ENCODE measurements around the gene GET3.

The GET3 gene

DNA sequence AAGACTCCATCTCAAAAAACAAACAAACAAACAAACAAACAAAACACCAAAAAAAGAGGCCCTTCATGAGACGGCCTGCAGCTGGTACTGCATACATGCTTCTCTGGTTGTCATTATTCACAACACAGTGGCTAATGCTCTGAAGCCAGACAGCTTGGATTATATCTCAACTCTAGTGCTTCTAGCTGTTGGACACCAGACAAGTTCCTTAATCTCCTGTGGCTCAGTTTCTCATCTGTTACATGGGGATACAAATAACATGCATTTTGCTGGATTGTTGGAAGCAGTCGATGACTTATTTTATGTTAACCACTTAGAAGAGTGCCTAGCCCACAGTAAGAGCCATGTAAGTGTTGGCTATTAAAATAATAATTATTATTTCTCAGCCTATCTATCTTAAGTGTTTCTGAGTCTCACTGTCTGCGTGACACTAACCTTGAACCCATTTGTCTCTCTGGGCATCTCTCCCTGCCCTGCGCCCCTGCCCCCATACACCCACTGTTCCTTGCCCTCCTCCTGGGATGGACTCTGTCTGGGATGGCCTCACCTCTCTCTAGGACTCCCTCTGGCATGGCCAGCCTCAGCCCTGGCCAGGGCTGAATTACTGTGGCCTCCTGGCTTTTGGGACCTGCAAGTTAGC, 50.9 kb downstream of the GET3 start:
- no peak for DNase-seq (ENCODE audit: low read depth)
- TF ChIP-seq, protein P1, sequence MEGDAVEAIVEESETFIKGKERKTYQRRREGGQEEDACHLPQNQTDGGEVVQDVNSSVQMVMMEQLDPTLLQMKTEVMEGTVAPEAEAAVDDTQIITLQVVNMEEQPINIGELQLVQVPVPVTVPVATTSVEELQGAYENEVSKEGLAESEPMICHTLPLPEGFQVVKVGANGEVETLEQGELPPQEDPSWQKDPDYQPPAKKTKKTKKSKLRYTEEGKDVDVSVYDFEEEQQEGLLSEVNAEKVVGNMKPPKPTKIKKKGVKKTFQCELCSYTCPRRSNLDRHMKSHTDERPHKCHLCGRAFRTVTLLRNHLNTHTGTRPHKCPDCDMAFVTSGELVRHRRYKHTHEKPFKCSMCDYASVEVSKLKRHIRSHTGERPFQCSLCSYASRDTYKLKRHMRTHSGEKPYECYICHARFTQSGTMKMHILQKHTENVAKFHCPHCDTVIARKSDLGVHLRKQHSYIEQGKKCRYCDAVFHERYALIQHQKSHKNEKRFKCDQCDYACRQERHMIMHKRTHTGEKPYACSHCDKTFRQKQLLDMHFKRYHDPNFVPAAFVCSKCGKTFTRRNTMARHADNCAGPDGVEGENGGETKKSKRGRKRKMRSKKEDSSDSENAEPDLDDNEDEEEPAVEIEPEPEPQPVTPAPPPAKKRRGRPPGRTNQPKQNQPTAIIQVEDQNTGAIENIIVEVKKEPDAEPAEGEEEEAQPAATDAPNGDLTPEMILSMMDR (IDR thresholded peaks at IDR 0.05; ENCODE audit: control insufficient read depth, insufficient read depth, low read depth, low read length, missing control alignments): no peak
- no peak overlapping the region; the same call in 1 of the 2 replicates for H3K4me3 ChIP-seq (ENCODE audit: control insufficient read depth, low read depth, low read length)

DNA sequence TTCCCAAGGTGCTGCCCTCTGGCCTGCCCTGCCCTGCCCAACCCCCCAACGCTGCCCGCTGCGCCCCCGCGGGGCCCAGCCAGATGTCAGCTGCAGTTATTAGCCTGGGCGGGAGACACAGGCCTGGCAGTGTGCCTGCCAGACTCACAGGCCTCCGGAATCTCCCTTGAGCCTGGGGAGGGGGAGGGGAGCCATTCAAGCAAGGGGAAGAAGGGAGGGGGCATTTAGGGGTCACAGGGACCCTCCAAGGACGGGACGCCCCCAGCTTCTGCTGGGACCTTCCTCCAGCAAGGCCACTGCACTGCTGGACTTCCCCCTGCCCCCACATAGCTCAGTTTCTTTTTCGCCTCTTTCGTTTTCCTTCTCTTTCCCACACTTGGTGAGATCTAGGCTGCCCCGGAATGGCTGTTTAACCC, 51.4 kb downstream of the GET3 start:
- no peak for DNase-seq (ENCODE audit: low read depth)
- TF ChIP-seq, protein P1 (IDR thresholded peaks at IDR 0.05; ENCODE audit: control insufficient read depth, insufficient read depth, low read depth, low read length, missing control alignments): no peak
- H3K4me3 ChIP-seq (ENCODE audit: control insufficient read depth, low read depth, low read length): peak overlapping the region; percentile 38

DNA sequence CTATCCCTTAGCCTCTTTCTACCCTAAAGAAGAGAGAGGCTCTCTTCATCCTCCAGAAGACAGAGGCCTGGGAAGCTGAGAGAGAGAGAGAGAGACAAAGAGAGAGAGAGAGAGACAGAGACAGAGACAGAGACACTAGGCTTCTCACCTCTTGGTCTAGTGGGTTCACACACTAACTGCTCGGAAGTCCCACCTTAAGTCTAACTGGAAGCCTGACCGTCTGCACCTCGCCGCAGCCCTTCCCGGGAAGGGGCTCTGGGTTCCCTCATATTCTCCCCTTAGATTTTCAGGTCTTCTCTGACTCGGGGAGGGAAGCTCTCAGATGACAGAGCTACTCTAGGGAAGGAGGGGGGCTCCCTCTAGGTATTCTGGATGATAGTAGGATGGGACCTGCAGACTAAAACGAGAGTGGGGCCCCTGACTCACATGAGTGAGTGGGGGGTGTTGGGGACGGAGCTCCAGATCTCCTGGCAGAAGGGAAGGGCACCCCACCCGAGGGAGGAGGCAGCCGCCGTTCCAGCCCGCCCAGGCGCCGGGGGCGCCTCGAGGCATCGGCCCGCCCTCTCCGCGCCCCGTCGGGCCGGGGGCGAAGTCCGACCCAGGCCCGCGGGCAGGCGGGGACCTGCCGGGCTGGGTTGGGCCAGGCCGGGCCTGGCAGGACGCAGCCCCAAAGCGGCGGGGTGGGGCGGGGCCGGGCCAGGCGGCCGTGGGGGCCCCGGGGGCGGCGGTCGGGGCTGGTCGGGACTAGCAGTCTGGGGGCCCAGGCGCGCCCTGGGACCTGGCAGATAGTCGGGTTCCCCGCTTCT, 52.0 kb downstream of the GET3 start:
- DNase-seq (ENCODE audit: low read depth): no peak
- peak overlapping the region; percentile 94 for H3K4me3 ChIP-seq (ENCODE audit: control insufficient read depth, low read depth, low read length)
- TF ChIP-seq, protein P1 (IDR thresholded peaks at IDR 0.05; ENCODE audit: control insufficient read depth, insufficient read depth, low read depth, low read length, missing control alignments): no peak

DNA sequence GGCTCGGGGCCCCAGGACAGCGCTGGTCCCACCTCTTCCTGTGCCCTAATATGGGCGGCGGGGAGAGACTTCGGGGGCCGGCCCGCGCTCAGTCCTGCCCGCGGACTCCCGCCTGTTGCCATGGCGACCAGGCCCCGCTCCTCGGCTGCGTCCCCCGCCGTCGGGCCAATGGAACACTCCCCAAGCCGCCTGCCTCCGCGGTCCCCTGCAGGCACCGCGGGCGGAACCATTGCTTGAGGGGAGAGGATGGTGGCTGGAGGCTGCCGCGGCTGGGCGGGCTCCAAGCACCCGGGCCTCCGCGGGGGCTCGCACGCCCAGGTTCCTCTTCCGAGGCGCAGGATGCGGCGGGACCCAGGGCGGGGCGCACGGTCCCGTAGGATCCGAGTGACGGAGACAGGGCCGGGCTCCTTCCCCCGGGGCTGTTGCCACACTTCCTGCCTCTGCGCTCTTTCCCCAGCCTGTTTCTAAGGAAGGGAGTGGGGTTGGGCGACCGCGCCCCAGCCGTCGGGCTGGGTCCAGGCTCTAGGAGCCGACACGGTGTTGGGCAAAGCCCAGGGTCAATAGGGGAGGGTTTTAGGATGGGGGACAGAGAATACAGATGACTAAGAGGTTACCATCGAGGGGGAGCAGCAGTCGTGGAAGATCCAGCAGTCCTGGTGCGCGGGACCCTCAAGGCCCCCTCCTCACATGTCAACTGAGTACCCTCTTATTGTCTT, 52.8 kb downstream of the GET3 start:
- TF ChIP-seq, protein P1 (IDR thresholded peaks at IDR 0.05; ENCODE audit: control insufficient read depth, insufficient read depth, low read depth, low read length, missing control alignments): no peak
- H3K4me3 ChIP-seq (ENCODE audit: control insufficient read depth, low read depth, low read length): peak overlapping the region; percentile 94
- DNase-seq (ENCODE audit: low read depth): peak; percentile 90

DNA sequence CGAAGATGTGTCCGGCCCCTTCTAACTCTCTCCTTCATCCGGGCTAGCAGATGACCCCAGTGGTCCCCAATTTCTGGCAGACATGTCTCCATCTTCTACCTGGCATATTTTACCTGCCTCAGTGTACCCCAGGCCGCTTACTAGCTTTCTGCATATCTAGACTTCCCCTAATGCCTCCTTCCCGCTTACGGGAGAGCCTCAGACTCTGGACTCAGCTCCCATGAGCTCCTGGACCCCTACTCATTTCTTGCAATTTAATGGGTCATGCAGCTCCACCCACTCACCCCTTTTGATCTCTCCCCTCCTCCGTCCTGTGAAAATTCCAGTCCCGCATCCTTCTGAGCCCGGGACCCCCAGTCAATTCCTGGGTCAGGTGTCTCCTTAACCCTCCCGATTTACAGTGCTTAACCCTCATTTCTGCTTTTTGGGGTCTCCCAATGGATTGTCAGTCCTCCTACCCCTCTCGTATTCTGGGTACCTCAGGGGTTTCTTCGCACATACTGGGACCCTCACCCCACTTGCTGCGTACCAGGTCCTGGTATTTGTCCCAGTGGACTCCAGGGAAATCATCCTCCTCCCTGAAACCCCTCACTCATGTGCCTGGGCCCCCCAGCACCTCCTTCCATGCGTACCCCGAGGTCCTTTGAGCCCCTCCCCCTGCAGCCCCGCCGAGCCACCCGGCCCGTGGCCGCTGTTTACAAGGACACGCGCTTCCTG, 53.5 kb downstream of the GET3 start:
- H3K4me3 ChIP-seq (ENCODE audit: control insufficient read depth, low read depth, low read length): peak overlapping the region; percentile 94
- no peak for DNase-seq (ENCODE audit: low read depth)
- TF ChIP-seq, protein P1 (IDR thresholded peaks at IDR 0.05; ENCODE audit: control insufficient read depth, insufficient read depth, low read depth, low read length, missing control alignments): no peak
